H1 (cell line): Measurements from ENCODE around the gene LRP1. TPM values are rescaled to one million over a fixed set of nuclear protein-coding genes. Genes with fewer than 3 reads are reported as not detected.

ENCODE experiments used
- CHD2 ChIP-seq: IDR thresholded peaks from 2 replicates; pipeline ENCODE4 v1.6.1; 2012; ENCODE audit warnings: low read length, improper control_type of control experiment
- CHD7 ChIP-seq: fragments of 300-600 bp; sonication (generic); IDR thresholded peaks from 2 replicates; pipeline ENCODE4 v1.7.1; 2012; ENCODE audit warnings: low read length, moderate library complexity, mild to moderate bottlenecking, inconsistent platforms; ENCODE audit not compliant: insufficient replicate concordance
- TEAD4 ChIP-seq: IDR thresholded peaks from 2 replicates; pipeline ENCODE4 v1.6.1; 2012; ENCODE audit warnings: low read depth, low read length, inconsistent platforms, mixed read lengths
- polyA plus RNA-seq, 7 experiments: library from polyadenylated mRNA; depleted of rRNA in 3 of 7; stranded (reverse) in 5 of 7; unstranded in 2 of 7; fragments of >200 nt in 5 of 7; fragments of 200-250 nt in 2 of 7; gene quantifications; 1 replicate in 5 of 7; 2 replicates in 1 of 7; 4 replicates in 1 of 7; pipeline versions ENCODE4 v1.2.1 to v1.2.3, GENCODE V29; 2011 to 2013; ENCODE audit warnings: missing spikeins in 2 of 7, mixed read lengths in 2 of 7
- total RNA-seq: library from RNA; stranded (reverse); fragmentation: NEBNext Ultra II Directional; extraction: Animal tissue kit (Norgen Biotek cat#: 25700); gene quantifications from 2 replicates; pipeline ENCODE4 v1.2.1, GENCODE V29; 2021

Gene LRP1
- total and polyA plus RNA-seq, 2 of the 8 experiments (the other 6 are each of a cell fraction or from before 2014, with no cell fraction given): 35.3 to 92.5 TPM

GRCh38 chr12:57222286-57223190, 94.3 kb downstream of the LRP1 start (continued):
- TF ChIP-seq CHD7 (no peak), CHD2 (no peak), TEAD4 (no peak)
- TF ChIP-seq, all 59 proteins: peak for 0
